ENCODE data around the gene SPARC. TPM values are rescaled to one million over a fixed set of nuclear protein-coding genes. Genes with fewer than 3 reads are reported as not detected.
"Not testable (repeated sequence)": the region's sequence is repeated elsewhere in the genome, so short reads cannot be mapped to it uniquely, and the experiment has no call there.

Gene SPARC
- total RNA-seq, 4 donors from 2014 or later: 918 to 2,129 (median 1,501) TPM

GRCh38 chr5:151730381-151730780 is 43.7 kb upstream of the SPARC start:
- no peaks in the 10 kb centered on the region for H3K27me3 ChIP-seq
- no peaks in the 10 kb centered on the region for H3K4me1 ChIP-seq
- no peak overlapping the region for H3K27ac ChIP-seq
- no peak overlapping the region for H3K4me3 ChIP-seq
- no peak for DNase-seq (ENCODE audit: low spot score in 2 of 2)
- TF ChIP-seq POLR2A (IDR thresholded peaks at IDR 0.05) (no peak), EP300 (IDR thresholded peaks at IDR 0.05) (no peak)
- TF ChIP-seq, protein P1, sequence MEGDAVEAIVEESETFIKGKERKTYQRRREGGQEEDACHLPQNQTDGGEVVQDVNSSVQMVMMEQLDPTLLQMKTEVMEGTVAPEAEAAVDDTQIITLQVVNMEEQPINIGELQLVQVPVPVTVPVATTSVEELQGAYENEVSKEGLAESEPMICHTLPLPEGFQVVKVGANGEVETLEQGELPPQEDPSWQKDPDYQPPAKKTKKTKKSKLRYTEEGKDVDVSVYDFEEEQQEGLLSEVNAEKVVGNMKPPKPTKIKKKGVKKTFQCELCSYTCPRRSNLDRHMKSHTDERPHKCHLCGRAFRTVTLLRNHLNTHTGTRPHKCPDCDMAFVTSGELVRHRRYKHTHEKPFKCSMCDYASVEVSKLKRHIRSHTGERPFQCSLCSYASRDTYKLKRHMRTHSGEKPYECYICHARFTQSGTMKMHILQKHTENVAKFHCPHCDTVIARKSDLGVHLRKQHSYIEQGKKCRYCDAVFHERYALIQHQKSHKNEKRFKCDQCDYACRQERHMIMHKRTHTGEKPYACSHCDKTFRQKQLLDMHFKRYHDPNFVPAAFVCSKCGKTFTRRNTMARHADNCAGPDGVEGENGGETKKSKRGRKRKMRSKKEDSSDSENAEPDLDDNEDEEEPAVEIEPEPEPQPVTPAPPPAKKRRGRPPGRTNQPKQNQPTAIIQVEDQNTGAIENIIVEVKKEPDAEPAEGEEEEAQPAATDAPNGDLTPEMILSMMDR (IDR thresholded peaks at IDR 0.05): no peak
- 97% methylated on average over 7 of the region's 7 CpGs for WGBS, 2 donors
- H3K9me3 ChIP-seq: peaks cover 0 to 6% (median 0%) of the 10 kb centered on the region in 4 donors
- peaks cover 0 to 12% (median 0%) of the 10 kb centered on the region in 3 donors for H3K36me3 ChIP-seq

GRCh38 chr5:151729597-151729996 is 42.9 kb upstream of the SPARC start:
- WGBS, 2 donors: 84 to 87% methylated on average over 5 of the region's 5 CpGs
- not testable (repeated sequence) for H3K27ac ChIP-seq; H3K27me3 ChIP-seq; H3K4me3 ChIP-seq; DNase-seq (ENCODE audit: low spot score in 2 of 2); H3K4me1 ChIP-seq; H3K9me3 ChIP-seq
- peaks cover 0 to 12% (median 0%) of the 10 kb centered on the region in 3 donors for H3K36me3 ChIP-seq

- 85 to 98% methylated on average over 2 of the region's 2 CpGs for WGBS, 2 donors
- H3K4me1 ChIP-seq: peaks cover 0 to 15% (median 0%) of the 10 kb centered on the region in 4 donors
- H3K27me3 ChIP-seq: no peaks in the 10 kb centered on the region
- DNase-seq (ENCODE audit: low spot score in 2 of 2): no peak
- no peaks in the 10 kb centered on the region for H3K36me3 ChIP-seq
- H3K27ac ChIP-seq: no peak overlapping the region
- no peak overlapping the region for H3K4me3 ChIP-seq
- H3K9me3 ChIP-seq: peaks cover 0 to under 1% (median 0%) of the 10 kb centered on the region in 4 donors
- TF ChIP-seq, protein P1 (IDR thresholded peaks at IDR 0.05): no peak
- TF ChIP-seq POLR2A (IDR thresholded peaks at IDR 0.05): no peak
- no peak for TF ChIP-seq EP300 (IDR thresholded peaks at IDR 0.05)
Observed at GRCh38 chr5:151724360-151724759, 37.6 kb upstream of the SPARC start.

DNA sequence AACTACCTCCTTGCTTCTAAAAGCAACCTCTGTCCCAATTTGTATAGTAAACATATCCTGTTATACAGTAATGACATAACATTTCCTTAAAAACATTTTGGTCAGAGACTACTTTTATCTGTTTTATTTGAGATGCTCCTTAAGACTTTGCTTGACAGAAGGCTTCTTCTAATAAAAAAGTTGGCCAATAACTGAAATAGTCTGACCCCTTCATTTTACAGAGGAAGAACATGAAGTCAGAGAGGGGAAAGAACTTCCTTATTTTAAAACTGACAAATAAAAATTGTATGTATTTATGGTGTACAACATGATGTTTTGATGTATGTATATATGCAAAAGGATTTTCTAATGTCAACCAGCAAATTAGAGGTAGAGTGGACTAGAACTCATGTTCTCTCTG is 35.8 kb upstream of the SPARC start:
- Histone ChIP-seq H3K27me3 (no peaks in the 10 kb centered on the region), H3K9me3 (no peaks in the 10 kb centered on the region), H3K4me3 (no peak overlapping the region), H3K27ac (no peak overlapping the region), H3K4me1 (peaks cover 0 to 31% (median 4%) of the 10 kb centered on the region in 4 donors), H3K36me3 (no peaks in the 10 kb centered on the region)
- no peak for TF ChIP-seq EP300 (IDR thresholded peaks at IDR 0.05)
- no peak for TF ChIP-seq POLR2A (IDR thresholded peaks at IDR 0.05)
- TF ChIP-seq, protein P1 (IDR thresholded peaks at IDR 0.05): no peak
- no peak for DNase-seq (ENCODE audit: low spot score in 2 of 2)

DNA sequence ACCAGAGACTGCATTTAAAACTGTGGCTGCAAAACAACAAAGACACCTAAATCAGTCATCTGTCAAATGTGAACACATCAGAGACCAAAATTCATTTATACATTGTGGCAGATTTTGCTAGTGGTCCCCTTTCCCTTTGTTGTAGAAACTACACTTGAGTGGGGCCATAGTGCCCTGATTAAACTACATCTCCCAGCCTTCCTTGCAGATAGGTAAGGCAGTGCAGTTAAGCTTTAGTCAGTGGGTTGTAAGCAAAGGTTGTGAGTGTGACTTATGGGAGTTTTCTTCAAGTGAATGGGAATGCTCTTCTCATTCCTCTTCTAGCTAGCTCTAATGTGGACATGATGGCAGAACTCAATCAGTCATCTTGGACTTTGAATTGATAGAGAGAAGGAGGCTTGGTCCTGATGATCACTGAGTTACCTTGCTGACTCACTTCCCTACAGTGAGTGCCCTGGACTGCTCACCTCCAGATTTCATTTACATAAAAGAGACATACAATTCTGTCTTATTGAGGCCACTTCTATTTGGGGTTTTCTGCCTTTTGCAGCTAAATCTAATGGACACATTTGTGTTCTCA is 35.2 kb upstream of the SPARC start:
- TF ChIP-seq, protein P1 (IDR thresholded peaks at IDR 0.05): no peak
- TF ChIP-seq POLR2A (IDR thresholded peaks at IDR 0.05) (no peak), EP300 (IDR thresholded peaks at IDR 0.05) (no peak)
- Histone ChIP-seq H3K36me3 (no peaks in the 10 kb centered on the region), H3K27me3 (no peaks in the 10 kb centered on the region), H3K4me1 (peaks cover 0 to 35% (median 4%) of the 10 kb centered on the region in 4 donors), H3K9me3 (no peaks in the 10 kb centered on the region), H3K27ac (no peak overlapping the region), H3K4me3 (no peak overlapping the region)
- DNase-seq (ENCODE audit: low spot score in 2 of 2): no peak
